TTC549 (cell line): ENCODE results near the gene PTPRK.

Experiments used
- FAIRE-seq: peaks from 2 replicates; lab custom pipeline; 2012; peaks lifted over from hg19 to GRCh38; lab: Jason Lieb, UNC

The PTPRK gene

GRCh38 chr6:128174724-128175123, 345.7 kb downstream of the PTPRK start:
- no peak for FAIRE-seq

GRCh38 chr6:128172752-128173682, 347.4 kb downstream of the PTPRK start:
- FAIRE-seq: no peak

- no peak for FAIRE-seq
These were observed 348.3 kb downstream of the PTPRK start for GRCh38 chr6:128172081-128172480.

GRCh38 chr6:128171182-128171581, 349.2 kb downstream of the PTPRK start:
- FAIRE-seq: no peak

- FAIRE-seq: no peak
These were observed 352.2 kb downstream of the PTPRK start for GRCh38 chr6:128168244-128168643.

- FAIRE-seq: no peak
These were observed 352.8 kb downstream of the PTPRK start for GRCh38 chr6:128167552-128167951.

GRCh38 chr6:128164254-128164653, 356.1 kb downstream of the PTPRK start:
- no peak for FAIRE-seq

- no peak for FAIRE-seq
These were observed 358.0 kb downstream of the PTPRK start for GRCh38 chr6:128162423-128162822.

- no peak for FAIRE-seq
These were observed 358.6 kb downstream of the PTPRK start for GRCh38 chr6:128161839-128162238.

- no peak for FAIRE-seq
These were observed 359.1 kb downstream of the PTPRK start for GRCh38 chr6:128161263-128161662.

- no peak for FAIRE-seq
These were observed 361.9 kb downstream of the PTPRK start for GRCh38 chr6:128158496-128158895.

- no peak for FAIRE-seq
These were observed 363.9 kb downstream of the PTPRK start for GRCh38 chr6:128156321-128157111.

GRCh38 chr6:128155826-128156225, 364.6 kb downstream of the PTPRK start:
- FAIRE-seq: no peak

- FAIRE-seq: no peak
These were observed 367.8 kb downstream of the PTPRK start for GRCh38 chr6:128152551-128152950.

GRCh38 chr6:128150376-128150775, 370.0 kb downstream of the PTPRK start:
- no peak for FAIRE-seq

GRCh38 chr6:128149796-128150195, 370.6 kb downstream of the PTPRK start:
- no peak for FAIRE-seq

GRCh38 chr6:128144320-128144719, 376.1 kb downstream of the PTPRK start:
- no peak for FAIRE-seq

- FAIRE-seq: no peak
These were observed 378.5 kb downstream of the PTPRK start for GRCh38 chr6:128141932-128142331.

- FAIRE-seq: no peak
These were observed 380.9 kb downstream of the PTPRK start for GRCh38 chr6:128139519-128139918.

- no peak for FAIRE-seq
These were observed 381.7 kb downstream of the PTPRK start for GRCh38 chr6:128138694-128139093.

GRCh38 chr6:128135325-128135724, 385.1 kb downstream of the PTPRK start:
- no peak for FAIRE-seq

GRCh38 chr6:128131566-128131965, 388.8 kb downstream of the PTPRK start:
- FAIRE-seq: no peak

GRCh38 chr6:128131036-128131435, 389.4 kb downstream of the PTPRK start:
- no peak for FAIRE-seq
